Mucosa of rectum (tissue), 2 donors: Measurements from ENCODE around the gene ARFGAP3.

Experiments
- H3K27ac ChIP-seq, 2 donors: one replicate each; pipeline ENCODE4 v1.7.0; 2013; ENCODE audit warnings: inconsistent platforms in 2 of 2, low read depth in 2 of 2, low read length in 2 of 2
- H3K27me3 ChIP-seq, 2 donors: one replicate each; pipeline ENCODE4 v1.7.0; 2013; ENCODE audit warnings: low read length in 2 of 2; ENCODE audit not compliant: control insufficient read depth in 2 of 2, insufficient read depth in 2 of 2
- H3K36me3 ChIP-seq, 2 donors: one replicate each; pipeline ENCODE4 v1.7.0; 2013; ENCODE audit warnings: low read length in 2 of 2; ENCODE audit not compliant: control insufficient read depth in 2 of 2, insufficient read depth in 2 of 2
- H3K4me1 ChIP-seq, 2 donors: one replicate each; pipeline ENCODE4 v1.7.0; 2013; ENCODE audit warnings: low read length in 2 of 2, mild to moderate bottlenecking in 1 of 2; ENCODE audit not compliant: control insufficient read depth in 2 of 2, insufficient read depth in 2 of 2
- H3K4me3 ChIP-seq, 2 donors: one replicate each; pipeline ENCODE4 v1.7.0; 2013; ENCODE audit warnings: low read length in 2 of 2
- H3K9ac ChIP-seq, 2 donors: one replicate each; pipeline ENCODE4 v1.7.0; 2013; ENCODE audit warnings: low read length in 2 of 2, low read depth in 1 of 2, mild to moderate bottlenecking in 1 of 2
- H3K9me3 ChIP-seq, 2 donors: one replicate each; pipeline ENCODE4 v1.7.0; 2013; ENCODE audit warnings: low read length in 2 of 2; ENCODE audit not compliant: control insufficient read depth in 2 of 2
- donor health status: healthy.
- donor health status: Normal muscosa, but diverticular disease.

ARFGAP3 gene

DNA sequence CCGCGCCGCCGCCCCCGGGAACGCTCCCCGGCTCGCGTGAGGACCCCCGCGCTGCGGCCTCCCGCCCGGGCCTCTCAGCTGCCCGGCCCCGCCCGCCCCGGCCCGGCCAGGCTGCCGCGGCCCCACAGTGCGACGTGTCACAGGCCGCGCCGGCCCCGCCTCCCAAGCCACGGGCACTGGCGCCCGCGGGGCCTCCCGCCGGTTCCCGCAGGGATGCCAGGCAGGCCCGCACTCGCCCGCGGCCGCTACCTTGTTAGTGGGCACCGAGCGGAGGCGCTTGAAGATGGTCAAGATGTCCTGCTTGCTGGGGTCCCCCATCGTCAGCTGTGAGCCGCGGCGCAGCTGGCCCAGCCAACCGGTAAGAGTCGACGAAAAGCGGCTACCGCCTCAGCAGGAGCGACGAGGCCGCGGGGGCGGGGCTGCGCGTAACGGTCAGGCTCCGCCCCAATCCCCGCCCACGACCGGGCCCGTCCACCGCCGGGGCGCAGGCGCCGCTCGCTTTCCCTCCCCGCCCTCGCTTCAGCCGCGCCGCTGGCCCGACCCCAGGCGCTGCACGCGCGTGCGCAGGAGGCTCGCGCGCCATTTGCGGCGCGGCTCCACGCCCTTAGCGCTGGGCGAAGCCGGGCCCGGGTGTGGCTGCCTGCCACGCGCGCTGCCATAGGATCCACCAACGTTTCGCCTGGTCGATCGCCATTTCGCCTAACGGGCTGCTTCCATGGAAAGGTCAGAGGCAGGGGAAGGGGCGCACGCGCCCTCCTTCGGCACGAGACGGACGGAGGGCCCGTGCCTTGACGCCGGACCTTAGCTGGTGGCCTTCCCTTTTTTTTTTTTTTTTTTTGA is at the start of gene ARFGAP3:
ARFGAP3 (minus strand) TSS at position 409 of the 840 bp plus-strand sequence; CDS start at position 318, 91 bp downstream.
- Histone ChIP-seq H3K36me3 (no peaks in the 10 kb centered on the region), H3K9ac (peak within 1 kb of the TSS; percentile 90 to 94), H3K27me3 (no peaks in the 10 kb centered on the region), H3K27ac (peak within 1 kb of the TSS; percentile 93 to 96), H3K4me1 (peaks cover 9 to 13% of the 10 kb centered on the region in 2 donors), H3K9me3 (no peaks in the 10 kb centered on the region), H3K4me3 (peak within 1 kb of the TSS; percentile 82 to 91)

DNA sequence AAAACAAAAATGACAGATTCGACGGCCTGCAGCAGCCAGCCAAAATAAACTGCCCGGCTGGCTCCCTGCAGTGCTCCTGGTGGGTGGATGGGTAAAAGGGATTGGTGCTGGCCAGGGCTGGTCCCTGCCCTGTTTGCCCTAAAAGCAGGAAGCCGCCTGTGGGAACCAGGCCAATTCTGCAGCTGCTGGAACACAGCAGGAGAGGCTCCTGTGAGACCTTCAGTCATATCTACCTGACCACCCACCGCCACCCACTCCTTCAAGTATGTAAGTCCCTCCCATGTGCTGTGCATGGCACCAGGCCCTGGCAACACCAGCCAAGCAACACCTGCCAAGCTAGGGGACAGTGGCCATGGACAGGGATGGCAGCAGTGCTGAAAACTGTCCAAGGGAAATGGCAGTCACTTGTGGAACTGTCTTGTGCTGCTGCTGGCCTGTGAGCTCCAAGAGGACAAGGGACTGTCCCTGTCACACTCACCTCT is 48.7 kb upstream of the ARFGAP3 start:
- Histone ChIP-seq H3K36me3 (peaks cover 27 to 30% of the 10 kb centered on the region in 2 donors), H3K27ac (peak overlapping the region; percentile 13 to 60), H3K4me3 (no peak overlapping the region), H3K27me3 (no peaks in the 10 kb centered on the region), H3K9ac (no peak overlapping the region), H3K9me3 (no peaks in the 10 kb centered on the region), H3K4me1 (peaks cover 10 to 16% of the 10 kb centered on the region in 2 donors)

- H3K9ac ChIP-seq, result no peak overlapping the region
Measured at GRCh38 chr22:42905217-42905616, 48.1 kb upstream of the ARFGAP3 start.

GRCh38 chr22:42904050-42904449 is 47.0 kb upstream of the ARFGAP3 start:
- Histone ChIP-seq H3K36me3 (peaks cover 13 to 23% of the 10 kb centered on the region in 2 donors), H3K27ac (no peak overlapping the region), H3K9me3 (no peaks in the 10 kb centered on the region), H3K9ac (no peak overlapping the region), H3K4me1 (peaks cover 10 to 16% of the 10 kb centered on the region in 2 donors), H3K4me3 (no peak overlapping the region), H3K27me3 (no peaks in the 10 kb centered on the region)

More at GRCh38 chr22:42905217-42905616, 48.1 kb upstream of the ARFGAP3 start:
- Histone ChIP-seq H3K4me1 (peaks cover 10 to 16% of the 10 kb centered on the region in 2 donors), H3K27ac (peak overlapping the region in 1 of 2 donors; percentile 11), H3K36me3 (peaks cover 25 to 26% of the 10 kb centered on the region in 2 donors), H3K9me3 (no peaks in the 10 kb centered on the region), H3K27me3 (no peaks in the 10 kb centered on the region), H3K4me3 (no peak overlapping the region)

GRCh38 chr22:42902875-42903510 is 45.9 kb upstream of the ARFGAP3 start:
- Histone ChIP-seq H3K27ac (peak overlapping the region; percentile 26 to 48), H3K4me3 (no peak overlapping the region), H3K27me3 (no peaks in the 10 kb centered on the region), H3K36me3 (peaks cover 15 to 16% of the 10 kb centered on the region in 2 donors), H3K9ac (no peak overlapping the region), H3K4me1 (peaks cover 10 to 11% of the 10 kb centered on the region in 2 donors), H3K9me3 (no peaks in the 10 kb centered on the region)

DNA sequence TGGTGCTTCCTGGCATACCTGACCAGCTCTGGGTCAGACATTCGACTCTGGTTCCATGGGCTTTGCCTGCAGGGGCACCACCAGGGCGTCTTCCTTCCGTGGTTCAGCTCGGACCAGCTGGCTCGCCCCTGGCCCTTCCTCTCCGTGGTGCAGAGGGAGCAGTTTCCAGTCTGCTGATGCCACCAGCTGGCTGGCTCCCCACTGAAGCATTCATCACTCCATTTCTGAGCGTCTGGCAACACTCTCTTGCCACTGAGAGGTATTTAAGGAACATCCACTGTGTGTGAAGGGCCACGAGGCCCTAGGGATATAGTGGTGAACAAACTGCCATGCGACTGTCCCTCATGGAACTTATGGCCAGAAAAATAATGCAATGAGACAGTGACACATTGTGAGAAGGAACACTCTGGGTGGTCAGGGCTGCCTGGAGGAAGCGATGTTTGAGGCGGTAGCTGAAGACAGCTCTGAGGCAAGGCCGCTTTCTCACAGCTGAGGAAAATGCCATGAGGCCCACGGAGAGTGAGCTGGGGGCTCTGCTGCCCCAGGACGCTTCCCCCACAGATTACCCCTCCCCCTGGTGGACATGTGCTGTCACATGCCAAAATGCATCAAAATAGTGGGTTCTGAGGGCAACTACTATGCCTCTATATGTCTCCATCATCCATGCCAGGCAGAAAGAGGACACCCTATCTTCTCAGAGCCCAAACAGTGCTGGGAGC is 44.9 kb upstream of the ARFGAP3 start:
- H3K4me3 ChIP-seq, result no peak overlapping the region
- H3K9me3 ChIP-seq, result no peaks in the 10 kb centered on the region
- peaks cover 13 to 16% of the 10 kb centered on the region in 2 donors for H3K36me3 ChIP-seq
- H3K9ac ChIP-seq, result no peak overlapping the region
- H3K27ac ChIP-seq, result no peak overlapping the region
- no peaks in the 10 kb centered on the region for H3K27me3 ChIP-seq
- peaks cover 10 to 11% of the 10 kb centered on the region in 2 donors for H3K4me1 ChIP-seq

GRCh38 chr22:42897960-42898359 is 40.9 kb upstream of the ARFGAP3 start:
- Histone ChIP-seq H3K9ac (no peak overlapping the region), H3K27ac (no peak overlapping the region), H3K4me1 (peaks cover 5 to 7% of the 10 kb centered on the region in 2 donors), H3K4me3 (no peak overlapping the region), H3K9me3 (no peaks in the 10 kb centered on the region), H3K36me3 (peaks cover 9 to 20% of the 10 kb centered on the region in 2 donors), H3K27me3 (no peaks in the 10 kb centered on the region)

DNA sequence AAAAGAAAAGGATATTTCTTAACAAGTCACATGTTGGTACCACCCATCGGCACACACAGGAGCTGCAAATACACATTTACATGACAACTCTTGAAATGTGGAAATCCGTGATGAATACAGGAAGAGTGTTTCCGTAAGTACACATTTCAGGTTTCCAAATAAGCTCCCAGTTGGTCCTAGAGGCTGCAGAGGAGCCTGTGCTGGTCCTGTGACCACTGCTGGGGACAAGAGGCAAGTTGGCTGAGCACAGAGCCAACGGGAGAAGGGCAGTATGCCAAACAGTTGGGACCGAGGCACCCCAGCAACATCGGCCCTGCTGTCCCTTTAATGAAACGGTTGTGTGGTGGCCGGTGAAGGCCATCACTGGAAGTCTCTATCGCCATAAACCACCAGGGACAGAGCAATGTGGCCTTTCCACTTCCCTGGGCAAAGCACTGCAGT is 38.5 kb upstream of the ARFGAP3 start:
- Histone ChIP-seq H3K27ac (peak overlapping the region in 1 of 2 donors; percentile 8), H3K4me1 (peaks cover 10 to 17% of the 10 kb centered on the region in 2 donors), H3K27me3 (no peaks in the 10 kb centered on the region), H3K4me3 (no peak overlapping the region), H3K9ac (no peak overlapping the region), H3K9me3 (no peaks in the 10 kb centered on the region), H3K36me3 (peaks cover 19 to 21% of the 10 kb centered on the region in 2 donors)

GRCh38 chr22:42895087-42895486 is 38.0 kb upstream of the ARFGAP3 start:
- Histone ChIP-seq H3K4me1 (peaks cover 10 to 17% of the 10 kb centered on the region in 2 donors), H3K27ac (peak overlapping the region in 1 of 2 donors; percentile 8), H3K36me3 (peaks cover 19 to 21% of the 10 kb centered on the region in 2 donors), H3K9ac (no peak overlapping the region), H3K4me3 (no peak overlapping the region), H3K27me3 (no peaks in the 10 kb centered on the region), H3K9me3 (no peaks in the 10 kb centered on the region)
